ENCODE data around the gene SHTN1.

SHTN1 gene

GRCh38 chr10:116995648-116996047 is 9.3 kb downstream of the SHTN1 start:
- ATAC-seq (replicated peaks) (no peak), DNase-seq (no peak)
- peaks cover 0 to 18% of the 10 kb centered on the region in 2 donors for H3K27me3 Mint-ChIP-seq
- no peaks in the 10 kb centered on the region for H3K4me1 Mint-ChIP-seq (ENCODE audit: low read depth in 2 of 2)
- peaks cover 3% of the 10 kb centered on the region for H3K36me3 Mint-ChIP-seq (ENCODE audit: insufficient read depth)
- H3K27ac Mint-ChIP-seq = no peak overlapping the region
- H3K4me3 Mint-ChIP-seq = no peak overlapping the region
- no peaks in the 10 kb centered on the region for H3K9me3 Mint-ChIP-seq

GRCh38 chr10:116994113-116994890 is 10.7 kb downstream of the SHTN1 start:
- no peak overlapping the region for H3K27ac Mint-ChIP-seq
- H3K36me3 Mint-ChIP-seq (ENCODE audit: insufficient read depth) = peaks cover 3% of the 10 kb centered on the region
- no peaks in the 10 kb centered on the region for H3K9me3 Mint-ChIP-seq
- no peaks in the 10 kb centered on the region for H3K4me1 Mint-ChIP-seq (ENCODE audit: low read depth in 2 of 2)
- H3K4me3 Mint-ChIP-seq = no peak overlapping the region
- no peak for ATAC-seq (replicated peaks)
- peaks cover 0 to 12% of the 10 kb centered on the region in 2 donors for H3K27me3 Mint-ChIP-seq
- DNase-seq = no peak

GRCh38 chr10:116993610-116994009 is 11.4 kb downstream of the SHTN1 start:
- Mint-ChIP-seq H3K27me3 (peaks cover 0 to 12% of the 10 kb centered on the region in 2 donors), H3K4me1 (ENCODE audit: low read depth in 2 of 2) (no peaks in the 10 kb centered on the region), H3K9me3 (no peaks in the 10 kb centered on the region), H3K27ac (no peak overlapping the region), H3K36me3 (ENCODE audit: insufficient read depth) (peaks cover 3% of the 10 kb centered on the region), H3K4me3 (no peak overlapping the region)
- ATAC-seq (replicated peaks) (no peak), DNase-seq (no peak)

GRCh38 chr10:116992183-116992582 is 12.8 kb downstream of the SHTN1 start:
- Mint-ChIP-seq H3K27ac (no peak overlapping the region), H3K4me3 (no peak overlapping the region), H3K9me3 (peaks cover 0 to 1% of the 10 kb centered on the region in 2 donors), H3K27me3 (peaks cover 0 to 6% of the 10 kb centered on the region in 2 donors), H3K36me3 (ENCODE audit: insufficient read depth) (peaks cover 3% of the 10 kb centered on the region), H3K4me1 (ENCODE audit: low read depth in 2 of 2) (no peaks in the 10 kb centered on the region)
- DNase-seq (no peak), ATAC-seq (replicated peaks) (no peak)

- no peak overlapping the region for H3K27ac Mint-ChIP-seq
- H3K36me3 Mint-ChIP-seq (ENCODE audit: insufficient read depth) = peaks cover 3% of the 10 kb centered on the region
- H3K4me3 Mint-ChIP-seq = no peak overlapping the region
- H3K9me3 Mint-ChIP-seq = peaks cover 0 to 2% of the 10 kb centered on the region in 2 donors
- DNase-seq = no peak
- H3K27me3 Mint-ChIP-seq = no peaks in the 10 kb centered on the region
- no peaks in the 10 kb centered on the region for H3K4me1 Mint-ChIP-seq (ENCODE audit: low read depth in 2 of 2)
- no peak for ATAC-seq (replicated peaks)
These were observed 14.6 kb downstream of the SHTN1 start for GRCh38 chr10:116990276-116990800.

- DNase-seq (no peak), ATAC-seq (replicated peaks) (no peak)
- H3K9me3 Mint-ChIP-seq = peaks cover 2 to 7% of the 10 kb centered on the region in 2 donors
- no peak overlapping the region for H3K27ac Mint-ChIP-seq
- no peak overlapping the region for H3K4me3 Mint-ChIP-seq
- no peaks in the 10 kb centered on the region for H3K4me1 Mint-ChIP-seq (ENCODE audit: low read depth in 2 of 2)
- H3K36me3 Mint-ChIP-seq (ENCODE audit: insufficient read depth) = peaks cover 3% of the 10 kb centered on the region
- H3K27me3 Mint-ChIP-seq = no peaks in the 10 kb centered on the region
These were observed 15.5 kb downstream of the SHTN1 start for GRCh38 chr10:116989439-116989838.

GRCh38 chr10:116988311-116988710 is 16.7 kb downstream of the SHTN1 start:
- DNase-seq = no peak
- ATAC-seq (replicated peaks) = no peak
- H3K9me3 Mint-ChIP-seq = peaks cover 2 to 10% of the 10 kb centered on the region in 2 donors
- no peaks in the 10 kb centered on the region for H3K27me3 Mint-ChIP-seq
- peaks cover 3% of the 10 kb centered on the region for H3K36me3 Mint-ChIP-seq (ENCODE audit: insufficient read depth)
- H3K27ac Mint-ChIP-seq = no peak overlapping the region
- H3K4me3 Mint-ChIP-seq = no peak overlapping the region
- H3K4me1 Mint-ChIP-seq (ENCODE audit: low read depth in 2 of 2) = no peaks in the 10 kb centered on the region

- no peak overlapping the region for H3K27ac Mint-ChIP-seq
- ATAC-seq (replicated peaks) (no peak), DNase-seq (no peak)
- H3K36me3 Mint-ChIP-seq (ENCODE audit: insufficient read depth) = no peaks in the 10 kb centered on the region
- peaks cover 2 to 10% of the 10 kb centered on the region in 2 donors for H3K9me3 Mint-ChIP-seq
- H3K4me1 Mint-ChIP-seq (ENCODE audit: low read depth in 2 of 2) = no peaks in the 10 kb centered on the region
- H3K4me3 Mint-ChIP-seq = no peak overlapping the region
- H3K27me3 Mint-ChIP-seq = no peaks in the 10 kb centered on the region
These were observed 19.4 kb downstream of the SHTN1 start for GRCh38 chr10:116985611-116986010.

- DNase-seq (no peak), ATAC-seq (replicated peaks) (no peak)
- Mint-ChIP-seq H3K27me3 (no peaks in the 10 kb centered on the region), H3K4me1 (ENCODE audit: low read depth in 2 of 2) (no peaks in the 10 kb centered on the region), H3K27ac (no peak overlapping the region), H3K36me3 (ENCODE audit: insufficient read depth) (no peaks in the 10 kb centered on the region), H3K4me3 (no peak overlapping the region), H3K9me3 (peaks cover 2 to 10% of the 10 kb centered on the region in 2 donors)
These were observed 20.6 kb downstream of the SHTN1 start for GRCh38 chr10:116984202-116984990.

GRCh38 chr10:116980041-116980440 is 24.9 kb downstream of the SHTN1 start:
- Mint-ChIP-seq H3K4me3 (no peak overlapping the region), H3K36me3 (ENCODE audit: insufficient read depth) (no peaks in the 10 kb centered on the region), H3K27me3 (no peaks in the 10 kb centered on the region), H3K9me3 (peaks cover 3 to 9% of the 10 kb centered on the region in 2 donors), H3K4me1 (ENCODE audit: low read depth in 2 of 2) (no peaks in the 10 kb centered on the region), H3K27ac (no peak overlapping the region)
- ATAC-seq (replicated peaks) (no peak), DNase-seq (no peak)

- H3K27ac Mint-ChIP-seq = no peak overlapping the region
- H3K36me3 Mint-ChIP-seq (ENCODE audit: insufficient read depth) = no peaks in the 10 kb centered on the region
- H3K4me3 Mint-ChIP-seq = no peak overlapping the region
- no peaks in the 10 kb centered on the region for H3K4me1 Mint-ChIP-seq (ENCODE audit: low read depth in 2 of 2)
- H3K27me3 Mint-ChIP-seq = no peaks in the 10 kb centered on the region
- no peak for DNase-seq
- ATAC-seq (replicated peaks) = no peak
- H3K9me3 Mint-ChIP-seq = peaks cover 0 to 3% of the 10 kb centered on the region in 2 donors
These were observed 26.1 kb downstream of the SHTN1 start for GRCh38 chr10:116978901-116979300.

GRCh38 chr10:116974456-116975005 is 30.5 kb downstream of the SHTN1 start:
- no peak overlapping the region for H3K27ac Mint-ChIP-seq
- no peaks in the 10 kb centered on the region for H3K4me1 Mint-ChIP-seq (ENCODE audit: low read depth in 2 of 2)
- no peak for DNase-seq
- H3K27me3 Mint-ChIP-seq = no peaks in the 10 kb centered on the region
- peaks cover 0 to 3% of the 10 kb centered on the region in 2 donors for H3K9me3 Mint-ChIP-seq
- no peak overlapping the region for H3K4me3 Mint-ChIP-seq
- no peak for ATAC-seq (replicated peaks)
- H3K36me3 Mint-ChIP-seq (ENCODE audit: insufficient read depth) = no peaks in the 10 kb centered on the region

GRCh38 chr10:116973946-116974455 is 31.0 kb downstream of the SHTN1 start:
- ATAC-seq (replicated peaks) = no peak
- peaks cover 0 to 3% of the 10 kb centered on the region in 2 donors for H3K9me3 Mint-ChIP-seq
- H3K4me3 Mint-ChIP-seq = no peak overlapping the region
- no peaks in the 10 kb centered on the region for H3K27me3 Mint-ChIP-seq
- no peak overlapping the region for H3K27ac Mint-ChIP-seq
- no peaks in the 10 kb centered on the region for H3K4me1 Mint-ChIP-seq (ENCODE audit: low read depth in 2 of 2)
- DNase-seq = no peak
- no peaks in the 10 kb centered on the region for H3K36me3 Mint-ChIP-seq (ENCODE audit: insufficient read depth)
